ENCODE data around the gene CXCL12.

CXCL12 gene

DNA sequence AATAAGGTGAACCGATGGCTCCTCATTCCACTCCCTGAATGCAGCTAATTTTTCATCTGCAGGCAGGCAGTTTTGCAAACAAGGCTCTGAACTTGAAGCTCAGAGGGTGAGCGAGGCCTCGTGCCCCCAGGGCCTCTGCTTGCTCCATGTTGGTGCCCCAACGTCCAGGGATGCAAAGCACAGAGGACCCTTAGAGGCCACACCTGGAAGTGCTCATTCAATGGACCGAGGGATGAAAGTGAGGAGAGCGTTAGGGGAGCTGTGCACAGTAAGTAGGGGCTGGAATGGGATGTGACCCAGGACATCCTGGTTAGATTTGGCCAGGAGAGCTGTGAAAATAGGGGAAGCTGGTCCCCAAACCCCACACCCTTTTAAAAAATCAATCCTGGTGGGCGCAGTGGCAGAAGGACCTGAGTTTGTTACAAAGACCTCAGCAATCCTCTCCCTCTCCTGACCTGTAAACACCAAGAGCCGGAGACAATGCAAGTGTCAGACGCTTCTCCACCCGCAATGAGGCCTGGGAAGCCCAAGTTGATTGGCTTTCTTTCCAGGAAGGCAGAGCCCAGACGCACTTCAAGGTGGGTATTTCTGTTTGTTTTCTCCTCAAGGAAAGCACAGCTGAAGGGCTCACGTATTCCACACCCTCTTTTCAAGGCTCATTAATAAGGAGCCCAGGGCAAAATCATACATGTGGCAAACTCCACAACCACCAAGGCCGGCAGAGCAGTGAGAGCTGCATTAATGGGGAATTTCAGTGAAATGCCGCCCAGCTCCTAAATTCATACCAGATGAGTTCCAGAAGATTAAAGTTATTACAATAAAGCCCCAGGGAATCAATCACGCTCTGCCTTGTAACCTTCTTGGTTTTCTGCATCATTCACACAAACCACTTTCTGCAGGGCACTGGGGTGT lies 14.1 kb upstream of the CXCL12 start:
- DNase-seq, result no peak

DNA sequence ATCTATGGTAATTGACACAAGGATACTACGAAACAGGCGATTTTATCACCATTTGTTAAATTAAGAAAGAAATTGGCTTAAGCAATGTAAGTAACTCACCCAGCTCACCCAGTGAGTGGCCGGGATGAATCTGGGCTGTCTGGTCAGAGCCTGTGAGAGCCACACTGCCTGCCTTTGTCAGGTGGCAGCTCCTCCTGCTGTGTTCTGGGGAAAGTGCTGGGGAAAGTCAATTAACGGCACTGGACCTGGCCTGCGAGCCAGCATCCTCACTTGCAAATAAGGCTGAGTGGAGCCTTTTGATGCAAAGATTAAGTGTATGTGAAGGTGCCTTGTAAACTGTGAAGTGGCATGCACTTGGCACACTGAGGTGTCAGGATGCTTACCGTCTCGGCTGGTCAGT lies 13.4 kb upstream of the CXCL12 start:
- no peak for DNase-seq

DNA sequence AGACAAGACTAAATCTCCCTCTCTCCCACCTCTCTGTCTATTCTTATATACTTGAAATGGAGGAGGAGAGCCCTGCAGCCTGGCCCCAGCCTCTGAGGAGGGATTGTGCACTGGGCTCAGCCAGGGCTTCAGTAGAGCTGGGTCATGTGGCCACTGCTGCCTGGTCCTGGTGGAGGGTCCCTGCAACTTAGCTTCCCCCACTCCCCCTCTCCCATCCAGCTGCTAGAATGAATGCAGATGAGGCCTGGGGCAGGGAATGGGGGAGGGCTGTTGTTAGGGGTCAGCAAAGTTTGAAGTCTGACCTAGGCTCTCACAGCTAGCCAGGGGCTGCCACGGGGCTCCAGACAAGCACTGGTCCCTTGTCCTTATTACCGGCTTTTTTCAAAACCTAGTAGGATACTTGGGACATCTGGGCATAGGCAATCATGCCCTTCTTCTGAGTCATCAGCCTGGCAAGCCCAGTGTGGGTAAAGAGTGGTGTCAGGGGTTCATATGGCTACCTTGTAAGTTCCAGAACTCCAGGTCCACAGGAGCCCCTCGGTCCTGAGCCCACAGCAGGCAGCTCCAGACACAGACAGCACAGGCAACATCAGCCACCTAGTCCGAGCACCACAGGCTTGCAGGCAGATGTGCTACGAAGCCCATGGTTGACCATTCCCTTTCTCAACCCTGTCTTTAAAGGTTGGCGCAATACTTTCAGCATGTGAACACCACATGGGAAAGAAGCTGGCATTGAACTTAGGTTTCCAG lies 12.8 kb upstream of the CXCL12 start:
- DNase-seq, result no peak

- DNase-seq, result no peak
Observed at GRCh38 chr10:44396671-44397191, 11.8 kb upstream of the CXCL12 start.

DNA sequence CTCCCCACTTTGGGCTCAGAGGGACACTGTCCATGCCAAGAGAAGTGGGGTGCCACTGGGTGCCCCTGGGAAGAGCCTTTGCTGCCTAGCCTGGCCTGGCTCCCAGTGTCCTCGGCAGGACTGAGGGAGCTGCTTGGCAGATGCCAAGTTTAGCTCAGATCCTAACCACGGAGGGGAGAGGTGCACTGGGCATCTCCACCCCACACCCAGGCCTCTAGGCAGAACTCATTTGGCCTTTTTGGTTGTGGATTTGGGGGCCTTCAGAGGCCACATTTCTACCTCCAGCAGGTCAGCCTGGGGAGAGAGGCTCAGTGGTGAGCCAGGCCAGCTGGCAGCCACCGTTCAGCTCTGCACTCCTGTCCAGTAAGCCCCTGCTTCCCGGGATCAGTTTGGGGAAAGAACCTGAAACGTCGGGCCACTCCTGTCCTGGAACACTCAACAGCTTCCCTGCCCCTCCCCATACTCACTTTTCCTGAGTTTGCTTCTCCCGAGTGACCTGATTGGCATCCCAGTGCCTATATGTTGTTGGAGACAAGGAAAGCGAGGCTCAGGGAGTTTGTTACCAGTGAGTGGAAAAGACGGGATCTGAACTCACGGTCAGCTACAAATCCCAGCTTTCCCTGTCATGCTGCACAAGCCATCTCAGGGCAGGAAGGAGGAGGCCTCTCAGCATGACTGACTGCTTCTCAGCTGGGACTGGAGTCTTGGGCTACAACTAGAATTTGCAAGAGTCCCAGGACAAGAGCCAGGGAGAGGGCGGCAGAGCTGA lies 11.2 kb upstream of the CXCL12 start:
- DNase-seq, result no peak

DNA sequence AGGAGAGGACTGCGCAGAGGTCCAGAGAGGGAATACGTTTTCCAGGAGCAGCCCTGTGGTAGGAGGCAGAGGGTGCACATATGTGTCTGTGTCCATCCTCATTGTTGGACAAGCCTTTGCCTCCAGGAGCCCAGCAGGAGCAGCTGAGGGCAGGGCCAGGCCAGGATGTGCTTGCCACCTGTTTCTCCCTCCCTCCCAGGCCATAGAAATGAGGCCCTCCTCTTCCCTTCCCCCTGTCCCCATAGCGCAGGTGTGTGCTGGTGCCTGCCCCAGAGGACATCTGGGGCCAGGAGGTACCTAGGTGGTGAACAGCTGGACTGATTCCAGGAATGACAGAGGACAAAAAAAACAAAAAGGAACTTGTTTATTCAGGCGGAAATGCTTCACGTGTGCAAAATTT lies 10.5 kb upstream of the CXCL12 start:
- DNase-seq, result no peak

DNA sequence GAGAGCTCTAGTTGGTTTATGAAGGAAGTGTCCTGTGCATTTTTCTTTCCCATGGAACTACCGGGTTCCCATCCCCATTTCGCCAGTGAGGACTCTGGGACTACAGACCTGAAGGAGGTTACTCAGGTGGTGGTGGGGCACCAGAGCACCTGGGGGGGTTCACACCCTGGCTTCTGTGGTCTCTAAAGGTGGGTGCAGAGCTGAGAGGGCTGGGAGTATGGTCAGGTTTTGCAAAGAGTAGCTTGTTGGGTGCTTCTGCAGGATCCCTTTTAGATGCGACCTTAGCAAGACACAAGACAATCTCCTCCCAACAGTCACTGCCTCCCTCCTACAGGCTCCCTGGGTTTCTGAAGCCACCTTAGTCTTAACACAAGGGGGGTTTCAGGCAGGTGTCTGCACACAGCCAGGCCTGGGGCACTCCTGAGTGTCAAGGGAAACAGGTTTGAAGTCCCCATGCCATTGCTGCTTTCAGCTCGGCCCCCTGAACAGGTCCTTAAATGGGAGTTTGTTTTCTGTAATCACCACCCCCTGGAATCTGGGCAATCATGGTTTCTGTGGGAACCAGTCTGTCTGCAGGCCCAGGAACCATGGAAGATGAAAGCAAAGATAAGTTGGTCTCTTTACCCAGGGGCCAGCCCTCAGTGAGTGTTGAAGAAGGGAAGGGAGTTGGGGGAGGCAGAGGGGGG lies 9.9 kb upstream of the CXCL12 start:
- DNase-seq, result no peak

DNA sequence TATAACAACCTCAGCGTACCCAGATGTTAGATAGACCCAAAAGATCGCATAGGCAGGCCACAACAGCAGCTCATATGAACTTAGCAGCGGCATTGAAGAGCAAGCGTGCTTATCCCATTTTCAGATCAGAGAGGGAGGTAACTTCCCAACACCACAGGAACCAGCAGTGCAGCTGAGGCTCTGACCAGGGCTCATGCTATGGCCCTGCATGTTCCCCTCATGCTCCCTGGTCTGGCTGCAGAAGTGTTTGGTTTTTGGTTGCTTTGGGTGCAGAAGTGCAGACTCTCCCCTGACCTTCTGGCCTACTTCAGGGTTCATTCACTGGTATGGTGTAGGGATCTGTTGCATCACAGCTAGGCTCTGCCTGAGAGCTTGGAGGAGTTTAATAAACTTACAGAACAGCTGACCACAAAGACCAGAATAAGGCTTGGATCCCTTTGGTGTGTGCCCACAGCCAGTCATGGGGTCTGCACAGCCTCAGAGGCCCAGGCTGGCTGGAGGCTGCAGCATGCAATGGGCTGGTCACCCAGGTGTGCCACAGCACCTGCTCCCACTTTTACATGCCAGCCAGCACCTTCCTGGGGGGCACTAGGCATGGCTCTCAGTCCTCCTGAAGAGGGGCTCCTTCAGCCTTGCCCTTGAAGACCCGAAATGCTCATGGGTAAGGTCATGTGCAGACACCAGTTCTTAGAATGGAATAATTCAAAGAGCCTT lies 9.1 kb upstream of the CXCL12 start:
- no peak for DNase-seq

GRCh38 chr10:44393051-44393630 lies 8.2 kb upstream of the CXCL12 start:
- DNase-seq, result no peak

- no peak for DNase-seq
Observed at GRCh38 chr10:44392420-44392819, 7.5 kb upstream of the CXCL12 start.

DNA sequence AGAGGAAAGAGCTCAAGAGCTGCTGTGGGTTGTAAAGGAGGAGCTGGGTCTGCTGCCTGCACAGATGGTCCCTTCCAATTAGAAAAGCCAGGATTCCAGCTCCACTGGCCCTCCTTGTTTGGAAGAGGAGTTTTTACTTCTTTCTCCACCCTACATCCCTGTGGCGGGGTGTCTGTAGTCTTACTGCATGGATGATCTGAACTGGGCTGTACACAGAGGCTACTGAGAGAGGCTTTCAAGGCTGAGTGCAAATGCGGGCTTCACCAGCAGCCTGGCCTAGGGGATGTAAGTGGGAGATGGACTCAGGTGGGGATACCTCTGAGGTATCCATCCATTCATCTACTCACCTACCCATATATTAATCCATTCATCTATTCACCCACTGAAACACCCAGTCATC lies 7.1 kb upstream of the CXCL12 start:
- DNase-seq, result no peak

- DNase-seq, result no peak
Observed at GRCh38 chr10:44390585-44391072, 5.7 kb upstream of the CXCL12 start.

DNA sequence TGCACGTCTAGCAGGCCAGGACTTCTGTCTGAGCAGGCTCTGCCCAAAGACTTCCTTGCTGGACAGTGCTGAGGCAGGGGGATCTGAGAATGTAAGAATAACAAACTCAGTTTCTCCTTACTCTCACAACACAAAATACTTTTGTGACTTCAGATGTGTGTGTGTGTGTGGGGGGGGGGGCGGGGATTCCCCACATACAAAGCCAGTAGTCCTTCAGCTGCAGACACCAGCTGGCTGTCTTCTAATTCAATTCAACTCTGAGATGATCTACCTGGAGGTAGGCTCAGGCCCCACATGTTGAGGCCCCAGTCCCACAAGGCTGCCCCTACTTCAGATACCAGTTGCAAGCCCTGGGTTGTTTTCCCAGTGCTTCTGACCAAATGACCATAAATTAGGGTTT lies 4.7 kb upstream of the CXCL12 start:
- no peak for DNase-seq

DNA sequence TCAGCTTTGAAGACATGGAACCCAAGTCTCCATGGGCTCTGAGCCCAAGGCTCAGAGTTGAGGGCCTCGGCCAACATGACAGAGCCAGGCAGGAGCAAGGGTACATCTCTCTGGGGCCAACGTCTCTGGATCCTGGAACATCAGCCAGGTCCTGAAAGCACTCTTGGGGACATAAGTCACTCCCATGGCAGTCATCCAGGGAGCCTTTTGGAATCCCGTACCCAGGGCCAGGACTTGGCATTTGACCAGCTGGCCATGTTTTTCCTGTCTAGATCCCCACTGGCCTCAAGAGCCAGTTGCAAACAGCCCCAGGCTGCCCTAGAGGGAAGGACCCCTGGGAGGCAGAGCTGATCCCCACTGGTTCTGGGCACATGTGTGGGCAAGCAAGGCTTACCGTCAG lies 4.3 kb upstream of the CXCL12 start:
- no peak for DNase-seq

GRCh38 chr10:44388641-44389040 lies 3.7 kb upstream of the CXCL12 start:
- no peak for DNase-seq

GRCh38 chr10:44387853-44388251 lies 3.0 kb upstream of the CXCL12 start:
- no peak for DNase-seq

DNA sequence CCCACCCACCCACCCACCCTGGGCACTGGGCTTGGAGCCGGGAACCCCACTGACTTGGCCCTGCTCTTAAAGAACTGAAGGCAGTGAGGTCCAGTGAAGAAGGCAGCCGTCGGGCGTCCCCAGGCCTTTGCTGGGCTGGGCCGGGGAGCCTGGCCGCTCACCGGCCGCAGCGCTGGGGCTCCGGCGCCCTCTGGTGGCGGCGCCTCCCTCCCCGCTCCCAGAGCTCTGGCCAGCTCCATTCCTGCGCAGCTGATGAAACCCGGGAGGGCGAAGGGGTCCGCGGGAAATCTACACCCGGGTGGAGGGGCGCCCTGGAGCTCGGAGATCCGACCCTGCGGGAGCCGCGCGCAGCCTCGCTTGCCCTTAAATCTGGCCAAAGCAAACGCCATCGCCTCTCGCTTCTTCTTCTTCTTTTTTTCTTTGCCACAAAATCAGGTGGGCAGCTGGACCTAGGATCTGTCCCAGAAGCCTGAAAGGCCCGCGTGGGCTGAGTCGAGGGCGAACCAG lies 1.7 kb upstream of the CXCL12 start:
- no peak for DNase-seq

DNA sequence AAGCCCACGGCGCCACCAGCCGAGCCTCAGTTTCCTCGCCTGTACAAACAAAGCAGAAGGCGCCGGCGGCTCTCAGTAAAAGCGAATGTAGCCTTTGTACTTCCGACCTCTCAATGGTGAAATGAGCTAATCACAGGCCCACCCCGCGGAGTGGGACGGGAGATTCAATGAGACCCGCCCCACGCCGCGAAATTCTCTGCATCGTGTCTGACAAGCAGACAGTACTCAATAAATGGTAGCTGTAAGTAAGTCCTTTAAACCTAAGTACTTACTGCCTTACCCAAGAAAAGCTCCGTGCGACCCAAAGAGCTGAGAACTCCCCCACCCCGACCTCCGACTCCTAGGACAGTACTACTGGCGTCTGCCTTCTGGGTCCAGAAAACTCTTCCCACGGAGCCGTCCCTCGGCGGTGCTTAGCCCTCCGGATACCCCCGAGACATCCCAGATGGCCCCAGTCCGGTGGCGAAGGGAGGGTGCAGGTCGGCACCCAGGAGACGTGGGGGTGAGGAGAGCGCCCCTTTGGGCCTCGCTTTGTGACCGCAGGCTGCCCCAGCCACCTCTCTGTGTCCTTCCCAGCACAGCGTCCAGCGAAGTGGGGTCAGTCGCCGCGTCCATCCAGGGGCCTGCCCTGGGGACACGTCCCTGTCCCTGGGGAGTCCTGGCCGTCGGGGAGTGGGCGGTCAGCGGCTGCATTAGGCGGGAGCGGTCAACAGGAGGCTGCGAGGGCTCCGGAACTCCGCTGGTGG lies 972 bp upstream of the CXCL12 start:
- DNase-seq, result no peak

DNA sequence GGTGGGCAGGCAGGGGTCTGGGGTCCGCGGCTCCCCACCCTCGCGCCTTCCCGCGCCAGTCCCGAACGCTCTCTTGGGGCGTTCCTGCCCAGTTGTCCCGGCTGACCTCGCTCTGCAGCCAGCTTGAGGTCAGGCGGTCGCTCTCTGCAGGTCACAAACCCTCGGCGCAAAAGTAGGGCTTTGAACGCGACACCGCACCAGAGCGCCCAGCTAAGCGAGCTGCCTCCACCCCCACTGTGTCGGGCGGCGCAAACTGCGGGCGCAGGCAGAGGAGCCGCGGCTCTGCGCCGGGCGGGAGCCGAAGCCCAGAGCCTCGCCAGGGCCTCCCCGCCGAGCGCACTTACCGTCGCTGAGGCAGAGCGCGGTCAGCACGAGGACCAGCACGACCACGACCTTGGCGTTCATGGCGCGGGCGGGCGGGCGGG lies 284 bp downstream of the CXCL12 start:
- no peak for DNase-seq

Measured in activated naive CD4-positive, alpha-beta T cell treated with anti-CD3 and anti-CD28 coated beads, Interleukin-2, amount 50 U/mL, for 16 hours (primary cell).